Subcutaneous adipose tissue (tissue), 4 donors: ENCODE data around the gene POLE3. TPM values are rescaled to one million over a fixed set of nuclear protein-coding genes. Genes with fewer than 3 reads are reported as not detected.

ENCODE experiments used
- total RNA-seq, 4 donors: library from RNA; depleted of rRNA; stranded (reverse); fragments of >200 nt; gene quantifications; one replicate each; pipeline ENCODE4 v1.1.0, GENCODE V29; 2016
- TF ChIP-seq, protein P1 (sequence below): fragments of 450-650 bp; IDR thresholded peaks from one replicate; pipeline ENCODE4 v1.5.1; 2016; ENCODE audit warnings: low read depth, mild to moderate bottlenecking, control low read depth, antibody characterized with exemption, moderate library complexity

POLE3 gene
- total RNA-seq, 4 donors from 2014 or later, result 20.7 to 28.4 (median 27.0) TPM

DNA sequence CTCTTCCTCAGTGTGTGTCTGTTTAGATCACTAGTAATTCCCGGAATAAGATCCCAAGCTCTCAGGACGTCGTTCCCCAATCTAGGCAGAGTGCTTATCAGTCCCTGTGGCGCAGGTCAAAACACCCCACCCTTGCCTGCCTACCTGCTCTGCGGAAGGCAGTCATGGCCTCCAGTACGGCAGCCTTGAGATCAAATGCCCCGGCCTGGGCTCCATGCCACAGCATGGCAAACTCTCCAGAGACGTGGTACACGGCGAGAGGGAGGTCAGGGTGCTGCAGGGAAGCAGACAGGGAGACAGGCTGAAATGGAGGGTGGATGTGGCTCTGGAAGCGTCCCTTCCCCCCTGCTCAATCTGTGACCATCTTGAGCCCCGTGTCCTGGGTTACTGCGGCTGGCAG lies 21.6 kb downstream of the POLE3 start:
- TF ChIP-seq, protein P1, sequence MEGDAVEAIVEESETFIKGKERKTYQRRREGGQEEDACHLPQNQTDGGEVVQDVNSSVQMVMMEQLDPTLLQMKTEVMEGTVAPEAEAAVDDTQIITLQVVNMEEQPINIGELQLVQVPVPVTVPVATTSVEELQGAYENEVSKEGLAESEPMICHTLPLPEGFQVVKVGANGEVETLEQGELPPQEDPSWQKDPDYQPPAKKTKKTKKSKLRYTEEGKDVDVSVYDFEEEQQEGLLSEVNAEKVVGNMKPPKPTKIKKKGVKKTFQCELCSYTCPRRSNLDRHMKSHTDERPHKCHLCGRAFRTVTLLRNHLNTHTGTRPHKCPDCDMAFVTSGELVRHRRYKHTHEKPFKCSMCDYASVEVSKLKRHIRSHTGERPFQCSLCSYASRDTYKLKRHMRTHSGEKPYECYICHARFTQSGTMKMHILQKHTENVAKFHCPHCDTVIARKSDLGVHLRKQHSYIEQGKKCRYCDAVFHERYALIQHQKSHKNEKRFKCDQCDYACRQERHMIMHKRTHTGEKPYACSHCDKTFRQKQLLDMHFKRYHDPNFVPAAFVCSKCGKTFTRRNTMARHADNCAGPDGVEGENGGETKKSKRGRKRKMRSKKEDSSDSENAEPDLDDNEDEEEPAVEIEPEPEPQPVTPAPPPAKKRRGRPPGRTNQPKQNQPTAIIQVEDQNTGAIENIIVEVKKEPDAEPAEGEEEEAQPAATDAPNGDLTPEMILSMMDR, result no peak

DNA sequence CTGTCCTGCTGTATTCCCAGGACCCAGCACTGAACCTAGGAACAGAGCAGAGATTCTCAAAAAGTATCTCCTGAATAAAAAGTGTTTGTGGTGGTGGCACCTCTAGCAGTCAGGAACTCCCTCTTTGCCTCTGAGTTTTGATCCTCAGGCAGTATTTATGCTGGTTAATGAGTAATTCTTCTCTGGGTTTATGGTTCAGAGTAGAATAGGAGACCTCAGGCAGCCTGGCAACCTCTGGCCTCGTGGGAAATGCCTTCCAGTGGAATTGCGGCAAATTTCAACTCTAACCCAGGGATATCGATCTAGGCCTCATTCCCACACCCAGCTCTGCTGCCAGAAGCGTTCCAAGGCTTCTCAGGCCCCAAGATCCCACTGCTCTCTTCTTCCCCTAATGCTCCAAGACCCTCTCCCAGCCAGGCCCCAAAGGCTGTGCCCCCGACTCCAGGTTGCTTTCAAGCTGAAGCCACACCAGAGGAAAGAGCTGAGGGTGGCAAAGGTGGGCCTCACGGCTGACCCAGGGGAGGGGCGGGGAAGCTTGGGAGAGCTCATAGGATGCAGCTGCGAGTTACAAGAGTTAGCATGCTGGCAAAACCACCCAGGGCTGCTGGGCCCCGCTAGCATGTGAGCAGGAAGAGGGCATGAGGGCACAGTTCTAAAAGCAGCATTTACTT lies 22.8 kb downstream of the POLE3 start:
- TF ChIP-seq, protein P1, result no peak

DNA sequence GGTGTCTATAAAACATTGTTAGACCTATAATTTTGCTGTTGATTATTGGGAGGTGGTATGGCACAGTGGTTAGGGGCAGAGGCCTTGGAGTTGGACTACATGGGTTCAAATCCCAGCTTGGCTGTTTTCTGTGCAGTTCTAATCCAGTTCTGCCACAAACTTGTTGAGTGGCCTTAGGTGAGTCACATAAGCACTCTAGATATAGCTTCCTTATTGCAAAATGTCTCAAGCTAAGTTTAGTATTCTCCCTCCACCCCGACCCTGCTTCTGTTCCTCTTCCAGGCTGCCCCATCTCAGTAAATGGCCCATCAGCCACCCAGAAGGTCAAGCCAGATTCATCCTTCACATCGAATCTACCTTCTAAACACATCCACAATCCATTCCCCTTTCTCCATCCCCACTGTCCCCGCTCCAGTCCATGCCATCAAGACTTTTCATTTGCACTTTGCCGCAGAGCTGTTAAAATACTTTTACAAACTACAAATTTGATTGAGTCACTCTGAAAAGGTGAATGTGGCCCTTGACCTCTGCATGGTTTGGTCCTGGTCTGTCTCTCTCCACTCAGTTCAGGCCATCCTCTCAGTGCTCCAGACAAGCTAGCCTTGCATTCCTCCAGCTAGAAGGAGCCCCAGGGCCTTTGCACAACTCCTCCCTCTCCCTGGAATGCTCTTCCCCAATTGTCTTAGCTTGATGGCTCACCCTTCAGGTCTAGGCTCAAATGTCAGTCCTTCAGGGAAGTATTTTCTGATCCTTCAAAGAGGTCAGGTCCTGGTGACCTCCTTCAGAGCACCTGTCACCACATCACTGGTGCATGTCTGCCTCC lies 23.7 kb downstream of the POLE3 start:
- TF ChIP-seq, protein P1, result no peak

DNA sequence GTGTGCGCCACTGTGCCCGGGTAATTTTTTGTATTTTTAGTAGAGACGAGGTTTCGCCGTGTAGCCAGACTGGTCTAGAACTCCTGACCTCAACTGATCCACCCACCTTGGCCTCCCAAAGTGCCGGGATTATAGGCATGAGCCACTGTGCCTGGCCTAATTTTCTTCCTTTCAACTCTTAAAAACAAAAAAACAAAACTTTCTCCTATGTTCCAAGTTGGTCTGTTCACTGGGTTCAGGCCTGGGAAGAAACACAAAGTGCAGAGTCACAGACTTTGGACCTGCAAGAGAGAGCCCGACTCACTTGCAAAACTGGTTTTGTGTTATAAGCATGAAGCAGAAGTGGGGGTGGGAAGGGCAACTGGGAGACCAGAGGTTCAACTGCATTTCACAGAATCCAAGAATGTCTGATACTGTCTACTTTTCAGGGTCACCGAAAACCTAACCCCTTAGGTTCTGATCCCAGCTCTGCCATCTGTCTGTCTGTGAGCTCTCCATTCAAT lies 28.5 kb downstream of the POLE3 start:
- TF ChIP-seq, protein P1, result no peak

DNA sequence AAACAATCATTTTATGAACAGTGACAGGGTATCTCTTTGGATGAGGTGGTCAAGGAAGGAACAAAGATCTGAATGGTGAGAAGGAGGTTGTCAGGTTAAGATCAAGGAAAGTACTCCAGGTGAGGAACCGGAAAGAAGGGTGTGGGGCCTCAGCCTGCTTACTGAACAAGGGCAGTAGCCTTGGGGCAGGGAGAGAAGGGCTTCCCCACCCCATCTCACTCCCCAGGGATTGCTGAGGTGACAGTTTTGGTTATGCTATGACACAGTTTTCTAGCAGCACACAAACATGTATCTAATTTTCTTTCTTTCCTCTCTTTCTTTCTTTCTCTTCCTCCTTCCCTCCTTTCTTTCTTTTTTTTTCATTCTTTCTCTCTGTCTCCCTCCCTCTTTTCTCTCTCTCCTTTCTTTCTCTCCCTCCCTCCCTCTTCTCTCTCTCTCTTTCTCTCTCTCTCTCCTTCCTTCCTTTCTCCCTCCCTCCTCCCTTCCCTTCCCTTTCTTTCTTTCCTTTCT lies 29.6 kb downstream of the POLE3 start:
- TF ChIP-seq, protein P1, result no peak

DNA sequence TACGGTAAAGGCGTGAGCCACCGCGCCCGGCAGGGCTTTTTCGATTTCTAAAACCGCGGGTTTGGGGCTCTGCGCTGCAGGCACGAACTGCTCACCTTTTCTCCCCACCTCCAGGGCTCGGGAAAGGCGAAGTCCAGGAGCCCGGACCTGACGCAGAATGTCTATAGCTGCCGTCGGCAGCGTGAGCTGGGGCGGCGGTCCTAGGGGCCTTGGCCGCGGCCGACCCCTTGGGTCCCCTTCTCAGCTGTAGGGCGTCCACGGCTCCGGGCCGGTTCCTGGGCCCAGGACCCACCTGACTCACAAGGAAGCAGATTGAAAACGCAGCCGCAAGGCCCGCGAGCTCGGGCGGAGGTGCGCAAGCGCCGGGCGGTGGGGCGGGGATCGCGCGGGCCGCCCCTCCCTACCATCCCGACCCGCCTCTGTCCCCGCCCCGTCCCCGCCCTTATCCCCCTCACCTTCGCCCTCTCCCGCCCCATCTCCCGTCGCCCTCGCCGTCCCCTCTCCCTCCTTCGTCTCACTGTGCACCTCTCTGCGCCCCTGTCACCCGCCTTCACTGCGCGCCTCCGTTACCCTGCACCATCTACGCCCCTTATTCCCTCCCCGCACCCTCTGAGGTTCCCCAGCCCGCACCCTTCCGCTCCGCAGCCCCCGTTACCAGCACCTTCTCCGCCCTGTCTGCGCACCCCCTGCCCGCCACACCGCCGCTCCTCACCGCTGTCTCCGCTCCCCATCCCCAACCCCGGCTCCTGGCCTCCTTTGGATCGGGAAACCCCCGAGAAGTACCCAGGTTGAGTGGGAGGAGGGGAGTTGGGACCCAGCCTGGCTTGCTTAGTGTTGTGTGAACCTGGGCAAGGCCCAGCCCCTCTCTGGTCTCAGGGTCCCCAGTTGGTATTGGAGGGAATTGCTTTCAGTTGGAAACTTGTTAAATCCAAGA lies 33.6 kb downstream of the POLE3 start, which contains the start of gene HDHD3:
TSS of gene HDHD3 (minus strand) at position 353 of the 934 bp plus-strand sequence. CDS start 2,632 bp downstream, outside the sequence.
- TF ChIP-seq, protein P1, result no peak
